GM18499 (cell line): ENCODE measurements around the gene HYPK.

Experiments
- ATAC-seq: cut with Tn5 transposase; IDR thresholded peaks from one replicate; pipeline ENCODE4 v1.9.1; 2021; ENCODE audit warnings: moderate number of reproducible peaks; ENCODE audit not compliant: insufficient read depth, unreplicated experiment

The HYPK gene

GRCh38 chr15:43800286-43801141, at the start of gene HYPK:
Gene HYPK (plus strand): TSS chr15:43800599. CDS start chr15:43800623, 24 bp downstream.
- no peak for ATAC-seq

- no peak for ATAC-seq
Observed at GRCh38 chr15:43751885-43752284, 48.5 kb upstream of the HYPK start.

GRCh38 chr15:43762824-43763223, 37.6 kb upstream of the HYPK start:
- ATAC-seq = no peak

- ATAC-seq = no peak
Observed at GRCh38 chr15:43763819-43764446, 36.5 kb upstream of the HYPK start.

GRCh38 chr15:43769584-43770228, 30.7 kb upstream of the HYPK start:
- ATAC-seq = no peak

- no peak for ATAC-seq
Observed at GRCh38 chr15:43771816-43772215, 28.6 kb upstream of the HYPK start.

- ATAC-seq = no peak
Observed at GRCh38 chr15:43772624-43773023, 27.8 kb upstream of the HYPK start.

GRCh38 chr15:43774062-43774461, 26.3 kb upstream of the HYPK start:
- ATAC-seq = no peak

GRCh38 chr15:43775411-43775965, 24.9 kb upstream of the HYPK start:
- ATAC-seq = no peak

GRCh38 chr15:43776101-43776717, 24.2 kb upstream of the HYPK start:
- peak; percentile 47 for ATAC-seq

GRCh38 chr15:43776718-43777266, 23.6 kb upstream of the HYPK start, which contains the start of gene ELL3:
Gene ELL3 (minus strand): TSS chr15:43776966. CDS start chr15:43776901, 65 bp downstream.
- ATAC-seq = peak; percentile 10

GRCh38 chr15:43777267-43777914, 23.0 kb upstream of the HYPK start:
- peak; percentile 24 for ATAC-seq

GRCh38 chr15:43779016-43779415, 21.4 kb upstream of the HYPK start:
- ATAC-seq = no peak

- no peak for ATAC-seq
Observed at GRCh38 chr15:43789409-43789808, 11.0 kb upstream of the HYPK start.

- ATAC-seq = peak; percentile 44
Observed at GRCh38 chr15:43791993-43792760, 8.2 kb upstream of the HYPK start, which contains the start of gene SERF2. Gene SERF2 (plus strand): TSS chr15:43792320. CDS start chr15:43792377, 57 bp downstream.

GRCh38 chr15:43792761-43793476, 7.5 kb upstream of the HYPK start:
- ATAC-seq = no peak

- ATAC-seq = no peak
Observed at GRCh38 chr15:43793647-43794046, 6.8 kb upstream of the HYPK start.
